ENCODE measurements around the gene EREG. TPM values are rescaled to one million over a fixed set of nuclear protein-coding genes. Genes with fewer than 3 reads are reported as not detected.

EREG gene
- total RNA-seq, 1 experiment from 2014 or later: 498 TPM

- TF ChIP-seq ZFX (IDR thresholded peaks at IDR 0.05): no peak
- TF ChIP-seq FOSL1 (IDR thresholded peaks at IDR 0.05; ENCODE audit: low read depth): no peak
- TF ChIP-seq CEBPB (IDR thresholded peaks at IDR 0.05; ENCODE audit: low read depth): 0 out of 2 replicates have a peak, but pooled peaks have one; percentile 7
- Histone ChIP-seq H3K27me3 (ENCODE audit: insufficient read depth, low read length) (no peaks in the 10 kb centered on the region), H3K36me3 (ENCODE audit: control insufficient read depth in 1 of 2, insufficient read depth in 2 of 2, low read length in 2 of 2) (no peaks in the 10 kb centered on the region), H3K9me3 (ENCODE audit: control insufficient read depth in 1 of 2, insufficient read depth in 1 of 2, low read depth in 1 of 2, low read length in 2 of 2) (no peaks in the 10 kb centered on the region), H3K79me2 (ENCODE audit: insufficient read depth, low read length) (peaks cover 38% of the 10 kb centered on the region), H2AFZ (ENCODE audit: low read depth, low read length, poor library complexity, severe bottlenecking) (no peak overlapping the region), H3K4me2 (ENCODE audit: low read length) (peak overlapping the region; percentile 1; the same call in 1 of the 2 replicates), H3K4me3 (replicated peaks in 1 of 2; ENCODE audit: low read depth in 1 of 2, low read length in 2 of 2) (no peak overlapping the region), H3K9me2 (ENCODE audit: insufficient read depth) (no peaks in the 10 kb centered on the region), H4K20me1 (ENCODE audit: insufficient read depth) (no peaks in the 10 kb centered on the region), H3K4me1 (ENCODE audit: control insufficient read depth in 1 of 2, insufficient read depth in 2 of 2, low read length in 2 of 2) (peaks cover 30 to 49% of the 10 kb centered on the region in 2 experiments), H3K27ac (ENCODE audit: low read depth, low read length) (no peak overlapping the region), H3K9ac (ENCODE audit: low read length) (no peak overlapping the region)
- ChIA-PET CTCF (interaction anchor here (2.2 kb wide), 1 partner anchor 313 kb away, joined by 4 read pairs; no protein-coding TSS in a partner anchor), RAD21 (ENCODE audit: low non-redundant PET in 1 of 2, low total read pairs in 2 of 2, uncharacterized antibody in 2 of 2, unreplicated experiment in 2 of 2) (no interaction called here), POLR2A (interaction anchor here (1.7 kb wide), 1 partner anchor 13 kb away, joined by 4 read pairs; no protein-coding TSS in a partner anchor)
- ATAC-seq: no peak
- no TSS peak for BruUV-seq (replicated peaks)
- DNase-seq (ENCODE audit: low read depth, low spot score): no peak
- intact Hi-C loops (cut with micrococcal nuclease): no loop called here
These were observed 7.0 kb upstream of the EREG start for GRCh38 chr4:74357965-74358364.

GRCh38 chr4:74361671-74362070 lies 3.3 kb upstream of the EREG start:
- Histone ChIP-seq H3K79me2 (ENCODE audit: insufficient read depth, low read length) (peaks cover 74% of the 10 kb centered on the region), H2AFZ (ENCODE audit: low read depth, low read length, poor library complexity, severe bottlenecking) (no peak overlapping the region), H3K36me3 (ENCODE audit: control insufficient read depth in 1 of 2, insufficient read depth in 2 of 2, low read length in 2 of 2) (peaks cover 0 to 12% of the 10 kb centered on the region in 2 experiments; a peak in 2 of 4 replicates), H3K27me3 (ENCODE audit: insufficient read depth, low read length) (no peaks in the 10 kb centered on the region), H3K4me2 (ENCODE audit: low read length) (peak overlapping the region; percentile 84), H3K9ac (ENCODE audit: low read length) (peak overlapping the region; percentile 47), H3K27ac (ENCODE audit: low read depth, low read length) (peak overlapping the region; percentile 94), H3K4me1 (ENCODE audit: control insufficient read depth in 1 of 2, insufficient read depth in 2 of 2, low read length in 2 of 2) (peaks cover 36 to 77% of the 10 kb centered on the region in 2 experiments), H3K9me3 (ENCODE audit: control insufficient read depth in 1 of 2, insufficient read depth in 1 of 2, low read depth in 1 of 2, low read length in 2 of 2) (no peaks in the 10 kb centered on the region), H4K20me1 (ENCODE audit: insufficient read depth) (no peaks in the 10 kb centered on the region), H3K9me2 (ENCODE audit: insufficient read depth) (no peaks in the 10 kb centered on the region), H3K4me3 (replicated peaks in 1 of 2; ENCODE audit: low read depth in 1 of 2, low read length in 2 of 2) (no peak overlapping the region)
- ChIA-PET POLR2A (interaction anchor here (1.7 to 1.8 kb wide), 3 partner anchors 11 to 83 kb away, joined by 5 to 6 read pairs (median 6); partner anchors contain the start of gene AREG), RAD21 (ENCODE audit: low non-redundant PET in 1 of 2, low total read pairs in 2 of 2, uncharacterized antibody in 2 of 2, unreplicated experiment in 2 of 2) (no interaction called here), CTCF (no interaction called here)
- no peak for TF ChIP-seq CTCF (IDR thresholded peaks at IDR 0.05 in 2 of 3, conservative IDR thresholded peaks at IDR 0.05 in 1 of 3; ENCODE audit: borderline replicate concordance in 1 of 3, insufficient read depth in 1 of 3, low read depth in 2 of 3, low read length in 2 of 3)
- ATAC-seq: no peak
- intact Hi-C loops (cut with micrococcal nuclease): no loop called here
- no TSS peak for BruUV-seq (replicated peaks)
- DNase-seq (ENCODE audit: low read depth, low spot score): no peak

Measured in HCT116 (cell line).